ENCODE results near the gene ITPR1.
"Not testable (repeated sequence)": the region's sequence is repeated elsewhere in the genome, so short reads cannot be mapped to it uniquely, and the experiment has no call there.

ITPR1 gene

GRCh38 chr3:4587838-4588105 is 94.6 kb downstream of the ITPR1 start (continued):
- TF ChIP-seq CSRNP3 (CRISPR knock-in tag; IDR thresholded peaks at IDR 0.05) (no peak), GLIS3 (CRISPR knock-in tag; IDR thresholded peaks at IDR 0.05) (no peak)

GRCh38 chr3:4588466-4588865 is 95.3 kb downstream of the ITPR1 start:
- TF ChIP-seq CSRNP3 (CRISPR knock-in tag; IDR thresholded peaks at IDR 0.05): no peak
- ATAC-seq: peak; percentile 92

GRCh38 chr3:4589475-4590097 is 96.4 kb downstream of the ITPR1 start:
- no peak for TF ChIP-seq ESRRG (CRISPR knock-in tag; IDR thresholded peaks at IDR 0.05)
- TF ChIP-seq TCF4 (CRISPR knock-in tag; IDR thresholded peaks at IDR 0.05; ENCODE audit: borderline replicate concordance): peak; percentile 20; the same call in 1 of the 2 replicates

GRCh38 chr3:4590849-4591248 is 97.7 kb downstream of the ITPR1 start:
- not testable (repeated sequence) for ATAC-seq

More at GRCh38 chr3:4589475-4590097, 96.4 kb downstream of the ITPR1 start:
- no peak; the same call in 2 of the 3 replicates for ATAC-seq

GRCh38 chr3:4591669-4592068 is 98.5 kb downstream of the ITPR1 start:
- no peak for ATAC-seq
- TF ChIP-seq CREB5 (CRISPR knock-in tag; IDR thresholded peaks at IDR 0.05; ENCODE audit: low read depth) (no peak), ISL1 (CRISPR knock-in tag; IDR thresholded peaks at IDR 0.05) (no peak), ZFP3 (CRISPR knock-in tag; IDR thresholded peaks at IDR 0.05) (no peak), PPARA (CRISPR knock-in tag; IDR thresholded peaks at IDR 0.05; ENCODE audit: borderline replicate concordance) (no peak), CSRNP3 (CRISPR knock-in tag; IDR thresholded peaks at IDR 0.05) (no peak), GLIS3 (CRISPR knock-in tag; IDR thresholded peaks at IDR 0.05) (no peak), BACH2 (CRISPR knock-in tag; IDR thresholded peaks at IDR 0.05; ENCODE audit: borderline replicate concordance) (no peak), OSR1 (CRISPR knock-in tag; IDR thresholded peaks at IDR 0.05) (no peak), ESRRG (CRISPR knock-in tag; IDR thresholded peaks at IDR 0.05) (no peak), CSDC2 (CRISPR knock-in tag; IDR thresholded peaks at IDR 0.05) (no peak), ZNF8 (CRISPR knock-in tag; IDR thresholded peaks at IDR 0.05) (no peak), ZNF565 (CRISPR knock-in tag; conservative IDR thresholded peaks at IDR 0.05; ENCODE audit: low read depth) (no peak), ZC3H10 (CRISPR knock-in tag; IDR thresholded peaks at IDR 0.05) (no peak), TSHZ2 (CRISPR knock-in tag; IDR thresholded peaks at IDR 0.05) (no peak), PATZ1 (CRISPR knock-in tag; IDR thresholded peaks at IDR 0.05; ENCODE audit: borderline replicate concordance) (no peak), TCF4 (CRISPR knock-in tag; IDR thresholded peaks at IDR 0.05; ENCODE audit: borderline replicate concordance) (no peak), TOX (CRISPR knock-in tag; IDR thresholded peaks at IDR 0.05; ENCODE audit: borderline replicate concordance) (no peak)

Measured in SK-N-SH treated with all-trans-retinoic acid at 6 μM for 48 hours (cell line).